Body of pancreas (tissue), 4 donors: Measurements from ENCODE around the gene PAM. TPM values are rescaled to one million over a fixed set of nuclear protein-coding genes. Genes with fewer than 3 reads are reported as not detected.

Experiments
- ATAC-seq: fragments of 150-250 bp; one replicate; pipeline ENCODE4 v1.9.1; 2016
- DNase-seq, 4 donors: peaks; one replicate each; pipeline ENCODE4 v3.0.0-alpha.2; 2019
- H3K27ac ChIP-seq, 4 donors: fragments of 200-600 bp; sonication (generic); 1 replicate in 3 of 4; 2 replicates in 1 of 4; pipeline versions ENCODE4 v1.5.1 to v1.6.1; 2016 to 2019; ENCODE audit warnings: mild to moderate bottlenecking in 1 of 4, mixed read lengths in 1 of 4, moderate library complexity in 1 of 4
- H3K27me3 ChIP-seq, 2 donors: fragments of 200-600 bp; sonication (generic); one replicate each; pipeline ENCODE4 v1.6.0; 2016; ENCODE audit warnings: mild to moderate bottlenecking in 1 of 2
- H3K36me3 ChIP-seq, 2 donors: fragments of 200-600 bp; sonication (generic); replicated peaks in 1 of 2; 2 replicates each; pipeline ENCODE4 v1.5.1; 2016; ENCODE audit warnings: low read depth in 2 of 2; ENCODE audit not compliant: insufficient read depth in 1 of 2
- H3K4me1 ChIP-seq: fragments of 200-600 bp; sonication (generic); one replicate; pipeline ENCODE4 v1.6.0; 2016
- H3K4me3 ChIP-seq, 2 donors: fragments of 200-600 bp; sonication (generic); 1 replicate in 1 of 2; 2 replicates in 1 of 2; pipeline ENCODE4 v1.5.1; 2016 to 2019
- H3K9me3 ChIP-seq, 3 donors: fragments of 200-600 bp; sonication (generic); 1 replicate in 2 of 3; 2 replicates in 1 of 3; pipeline ENCODE4 v1.5.1; 2016
- CTCF ChIP-seq, 7 experiments: fragments of 450-650 bp in 4 of 7; fragments of 200-600 bp in 3 of 7; sonication (generic) in 3 of 7; IDR thresholded peaks; one replicate each; pipeline ENCODE4 v1.5.1; 2016 to 2019; ENCODE audit warnings: antibody characterized with exemption in 7 of 7
- POLR2A ChIP-seq, 3 donors: fragments of 450-650 bp; IDR thresholded peaks; one replicate each; pipeline ENCODE4 v1.6.1; 2016; ENCODE audit warnings: antibody characterized with exemption in 3 of 3, mild to moderate bottlenecking in 2 of 3
- WGBS, 2 donors: methylation state at CpG; one replicate each; pipeline ENCODE4 v1.1.5; 2017; 5-methylcytosine and 5-hydroxymethylcytosine counted together
- intact Hi-C: fragments of 100-400 bp; cut with DNase I; formaldehyde crosslinking; loops from one replicate; pipeline ENCODE4 v1.15.1; 2023
- total RNA-seq, 2 donors: library from RNA; depleted of rRNA; stranded (reverse); fragments of >200 nt; gene quantifications; one replicate each; pipeline ENCODE4 v1.1.0, GENCODE V29; 2016

PAM gene
- total RNA-seq, 2 donors from 2014 or later, result 75.2 to 111 TPM

GRCh38 chr5:102845041-102845440 is 89.9 kb downstream of the PAM start:
- Histone ChIP-seq H3K36me3 (no peaks in the 10 kb centered on the region), H3K9me3 (no peaks in the 10 kb centered on the region), H3K4me1 (no peaks in the 10 kb centered on the region), H3K4me3 (no peak overlapping the region), H3K27ac (no peak overlapping the region), H3K27me3 (no peaks in the 10 kb centered on the region)
- DNase-seq (no peak), ATAC-seq (no peak)
- intact Hi-C loops, result no loop called here
- TF ChIP-seq CTCF (IDR thresholded peaks at IDR 0.05), result no peak
- no peak for TF ChIP-seq POLR2A (IDR thresholded peaks at IDR 0.05)
- 76 to 87% methylated on average over 5 of the region's 5 CpGs for WGBS, 2 donors

- Histone ChIP-seq H3K4me3 (no peak overlapping the region), H3K4me1 (no peaks in the 10 kb centered on the region), H3K27me3 (no peaks in the 10 kb centered on the region), H3K27ac (no peak overlapping the region), H3K36me3 (no peaks in the 10 kb centered on the region), H3K9me3 (no peaks in the 10 kb centered on the region)
- intact Hi-C loops, result no loop called here
- 93 to 94% methylated on average over 7 of the region's 7 CpGs for WGBS, 2 donors
- no peak for TF ChIP-seq POLR2A (IDR thresholded peaks at IDR 0.05)
- TF ChIP-seq CTCF (IDR thresholded peaks at IDR 0.05), result no peak
- no peak for ATAC-seq
- DNase-seq, result no peak
These were observed 95.4 kb downstream of the PAM start for GRCh38 chr5:102850503-102850902.

- no peak overlapping the region for H3K4me3 ChIP-seq
- WGBS, 2 donors, result 88 to 100% methylated on average over 4 of the region's 4 CpGs
- H3K4me1 ChIP-seq, result no peaks in the 10 kb centered on the region
- H3K27me3 ChIP-seq, result no peaks in the 10 kb centered on the region
- no peak for ATAC-seq
- H3K27ac ChIP-seq, result no peak overlapping the region
- no peaks in the 10 kb centered on the region for H3K9me3 ChIP-seq
- no peak for DNase-seq
- intact Hi-C loops, result no loop called here
- H3K36me3 ChIP-seq, result no peaks in the 10 kb centered on the region
- TF ChIP-seq POLR2A (IDR thresholded peaks at IDR 0.05), result no peak
- no peak for TF ChIP-seq CTCF (IDR thresholded peaks at IDR 0.05)
These were observed 98.6 kb downstream of the PAM start for GRCh38 chr5:102853680-102854079.

GRCh38 chr5:102855681-102856388 is 100.7 kb downstream of the PAM start:
- Histone ChIP-seq H3K36me3 (no peaks in the 10 kb centered on the region), H3K4me3 (no peak overlapping the region), H3K4me1 (no peaks in the 10 kb centered on the region), H3K27me3 (no peaks in the 10 kb centered on the region), H3K9me3 (no peaks in the 10 kb centered on the region), H3K27ac (no peak overlapping the region)
- TF ChIP-seq CTCF (IDR thresholded peaks at IDR 0.05), result no peak
- no peak for TF ChIP-seq POLR2A (IDR thresholded peaks at IDR 0.05)
- 68 to 90% methylated on average over 4 of the region's 4 CpGs for WGBS, 2 donors
- intact Hi-C loops, result no loop called here
- DNase-seq (no peak), ATAC-seq (no peak)

GRCh38 chr5:102856389-102856777 is 101.3 kb downstream of the PAM start:
- 84 to 88% methylated on average over 4 of the region's 4 CpGs for WGBS, 2 donors
- H3K27me3 ChIP-seq, result no peaks in the 10 kb centered on the region
- no peak overlapping the region for H3K4me3 ChIP-seq
- TF ChIP-seq CTCF (IDR thresholded peaks at IDR 0.05) (no peak), POLR2A (IDR thresholded peaks at IDR 0.05) (no peak)
- H3K9me3 ChIP-seq, result no peaks in the 10 kb centered on the region
- H3K4me1 ChIP-seq, result no peaks in the 10 kb centered on the region
- no peak for DNase-seq
- intact Hi-C loops, result no loop called here
- no peak overlapping the region for H3K27ac ChIP-seq
- no peaks in the 10 kb centered on the region for H3K36me3 ChIP-seq
- ATAC-seq, result no peak
